ENCODE data around the gene PCNX4.

The PCNX4 gene

DNA sequence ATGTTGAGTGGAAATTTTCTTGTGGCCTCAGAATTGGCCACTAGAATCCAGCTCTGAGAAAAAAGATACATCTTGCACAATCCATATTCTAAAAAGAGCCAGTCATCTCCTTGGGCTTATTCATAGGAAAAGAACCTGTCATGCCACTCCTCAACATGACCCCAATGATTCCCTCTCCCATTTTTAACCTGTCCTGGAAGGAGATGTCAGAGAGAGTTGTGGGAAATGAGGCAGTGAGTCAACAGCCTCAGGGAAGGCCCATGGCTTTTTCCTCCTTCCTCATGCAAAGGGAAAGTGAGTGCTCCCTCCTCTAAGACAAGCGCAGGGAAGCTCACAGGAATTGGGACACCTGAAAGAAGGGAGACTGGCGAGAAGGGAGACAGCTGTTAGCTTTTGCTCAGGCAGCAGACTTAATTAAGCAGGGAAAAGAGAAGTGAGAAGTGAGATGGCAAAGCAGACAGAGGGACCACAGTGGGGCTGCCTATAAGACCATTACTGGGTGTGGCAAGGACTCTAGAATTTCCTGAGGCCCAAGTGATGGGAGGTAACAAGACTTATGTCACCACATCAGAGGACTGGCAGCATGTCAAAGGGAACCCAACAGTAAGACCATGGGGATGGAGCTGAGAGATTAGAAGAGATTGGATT is 83.7 kb downstream of the PCNX4 start:
- DNase-seq: no peak

DNA sequence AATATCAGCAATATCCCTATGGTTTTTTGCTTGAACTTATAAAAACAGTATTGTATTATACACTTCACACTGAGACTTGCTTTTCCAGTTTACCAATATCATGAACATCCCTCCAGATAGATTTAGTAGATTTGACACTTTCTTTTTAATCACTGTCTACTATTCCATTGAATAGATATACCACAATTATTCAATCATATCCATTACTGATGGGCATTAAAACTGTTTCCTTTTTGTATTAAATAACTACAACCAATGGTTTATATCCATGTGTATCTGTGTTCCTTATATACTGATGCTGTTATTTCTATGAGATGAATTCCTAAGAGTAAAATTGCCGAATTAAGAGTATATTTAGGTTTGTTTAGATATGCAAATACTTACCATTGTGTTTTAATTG is 86.4 kb downstream of the PCNX4 start:
- DNase-seq: no peak

GRCh38 chr14:60178820-60179219 is 87.1 kb downstream of the PCNX4 start:
- no peak for DNase-seq

GRCh38 chr14:60179431-60179869 is 87.7 kb downstream of the PCNX4 start:
- DNase-seq: no peak

DNA sequence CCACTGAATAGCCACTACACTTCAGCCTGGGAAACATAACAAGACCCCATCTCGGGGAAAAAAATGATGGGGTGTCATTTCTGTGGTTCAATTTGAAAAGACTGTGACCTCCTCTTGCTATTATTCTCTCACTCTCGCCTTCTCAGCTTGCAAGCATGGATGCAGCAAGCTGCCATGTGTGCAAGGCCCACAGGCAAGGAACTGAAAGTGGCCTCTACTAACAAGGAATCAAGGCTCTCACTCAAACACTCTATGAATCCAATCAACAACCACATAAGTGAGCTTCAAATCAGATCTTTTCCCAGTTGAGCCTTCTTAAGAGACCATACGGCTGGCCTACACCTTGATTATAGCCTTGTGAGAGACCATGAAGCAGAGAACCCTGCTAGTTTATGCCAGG is 91.4 kb downstream of the PCNX4 start:
- no peak for DNase-seq

DNA sequence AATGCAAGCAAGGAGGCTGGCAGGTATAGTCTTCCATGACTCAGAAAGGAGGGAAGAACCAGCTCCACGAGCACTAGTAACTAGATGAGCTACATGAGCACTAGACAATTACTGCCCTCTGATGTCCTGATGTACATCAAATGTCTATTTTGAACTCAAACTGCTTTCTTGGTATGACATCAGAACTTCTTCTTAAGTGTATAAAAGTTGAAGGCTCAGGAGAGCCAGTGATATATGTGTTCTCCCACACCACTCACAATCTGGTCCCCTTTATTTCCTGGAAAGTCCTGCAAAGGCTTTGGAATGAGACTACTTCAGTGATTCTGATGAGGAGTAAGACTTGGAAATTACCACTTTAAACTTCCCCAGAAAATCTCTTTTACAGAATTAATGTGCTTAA is 92.0 kb downstream of the PCNX4 start:
- DNase-seq: peak; percentile 20

- peak; percentile 79 for DNase-seq
Measured at GRCh38 chr14:60184146-60184904, 92.6 kb downstream of the PCNX4 start.

DNA sequence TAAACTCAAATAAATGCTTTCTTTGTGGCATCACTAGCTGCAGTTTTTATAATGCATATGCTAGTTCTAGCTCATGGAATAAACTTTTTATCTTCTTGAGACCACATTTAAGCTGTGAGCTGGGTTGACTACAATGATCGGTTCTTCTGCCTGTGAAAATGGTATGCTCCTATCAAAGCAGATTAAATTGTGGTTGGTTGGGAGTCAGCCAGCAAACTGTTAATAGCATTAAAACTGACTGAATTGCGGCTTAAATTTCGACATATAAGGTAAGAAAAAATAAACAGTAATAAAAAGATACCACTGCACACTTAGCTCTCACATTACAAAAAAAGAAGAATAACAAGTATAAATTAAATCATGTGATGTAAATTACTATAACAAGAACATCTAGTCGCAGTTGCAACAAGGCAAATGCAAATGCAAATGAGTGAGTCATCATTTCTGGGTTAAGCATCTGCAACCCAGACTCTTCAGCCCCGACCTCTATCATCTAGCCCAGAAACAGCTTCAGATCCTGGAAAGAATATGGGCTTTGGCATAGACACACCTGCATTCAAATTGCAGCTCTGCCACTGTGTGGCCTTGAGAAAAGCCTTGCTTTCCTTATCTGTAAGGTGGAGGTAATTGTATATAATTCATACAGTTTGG is 93.3 kb downstream of the PCNX4 start:
- no peak for DNase-seq

- no peak for DNase-seq
Measured at GRCh38 chr14:60188115-60188514, 96.4 kb downstream of the PCNX4 start.

- DNase-seq: no peak
Measured at GRCh38 chr14:60188696-60189095, 97.0 kb downstream of the PCNX4 start.

DNA sequence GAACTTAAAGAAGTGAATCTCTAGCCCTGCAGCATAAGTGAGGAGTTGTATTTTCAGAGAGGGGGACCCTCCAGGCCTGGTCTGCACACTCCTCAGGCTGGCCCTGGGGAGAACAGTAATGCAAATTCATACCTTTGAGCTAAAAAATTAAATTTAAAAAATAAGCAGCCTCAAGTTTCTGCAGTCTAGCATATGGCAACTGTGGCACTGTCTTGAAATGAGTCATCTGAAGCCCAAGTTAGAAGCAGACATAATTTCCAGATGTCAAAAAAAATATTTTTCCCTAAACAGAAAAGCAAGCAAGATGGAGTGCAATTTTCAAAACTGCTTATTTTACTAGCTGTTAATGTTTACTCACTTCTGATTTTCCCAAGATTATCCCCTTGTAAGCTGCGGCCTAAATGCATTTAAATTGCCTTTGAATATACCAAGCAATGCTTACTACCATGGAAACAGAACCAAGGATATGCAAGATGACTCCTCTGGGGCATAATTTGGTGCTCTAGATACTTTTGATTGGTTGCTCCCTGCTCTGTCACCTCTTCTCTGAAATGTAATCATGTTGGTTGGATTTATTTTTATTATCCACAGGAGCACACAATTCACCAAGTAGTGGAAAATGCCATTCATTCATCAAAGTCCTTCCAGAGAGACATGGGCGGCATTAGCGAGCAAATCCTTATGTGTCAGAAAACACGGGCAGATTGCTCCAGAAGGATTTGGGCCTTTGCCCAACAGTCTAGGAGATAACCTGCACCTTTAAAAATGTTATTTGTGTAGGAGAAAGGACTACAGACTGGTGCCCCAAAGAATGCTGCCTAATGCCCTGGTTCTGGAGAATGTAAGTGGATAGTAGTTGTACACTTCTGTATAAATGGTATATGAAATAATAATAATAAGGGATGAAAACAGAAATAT is 98.5 kb downstream of the PCNX4 start:
- DNase-seq: no peak

- peak; percentile 8 for DNase-seq
Measured at GRCh38 chr14:60195179-60195810, 103.6 kb downstream of the PCNX4 start.

DNA sequence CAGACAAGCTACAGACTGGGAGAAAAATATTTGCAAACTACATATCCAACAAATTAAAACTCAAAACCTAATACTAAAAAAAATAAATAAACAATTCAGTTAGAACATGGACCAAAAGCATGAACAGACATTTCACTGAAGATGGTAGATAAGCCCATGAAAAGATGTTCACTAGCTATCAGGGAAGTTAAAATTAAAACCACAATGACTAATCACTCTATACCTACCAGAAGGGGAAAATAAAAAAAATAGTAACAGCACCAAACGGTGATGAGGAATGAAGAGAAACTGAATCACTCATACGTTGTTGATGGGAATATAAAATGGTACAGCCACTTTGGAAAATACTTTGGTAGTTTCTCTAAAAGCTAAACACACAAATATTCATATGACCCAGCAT is 104.6 kb downstream of the PCNX4 start:
- no peak for DNase-seq

DNA sequence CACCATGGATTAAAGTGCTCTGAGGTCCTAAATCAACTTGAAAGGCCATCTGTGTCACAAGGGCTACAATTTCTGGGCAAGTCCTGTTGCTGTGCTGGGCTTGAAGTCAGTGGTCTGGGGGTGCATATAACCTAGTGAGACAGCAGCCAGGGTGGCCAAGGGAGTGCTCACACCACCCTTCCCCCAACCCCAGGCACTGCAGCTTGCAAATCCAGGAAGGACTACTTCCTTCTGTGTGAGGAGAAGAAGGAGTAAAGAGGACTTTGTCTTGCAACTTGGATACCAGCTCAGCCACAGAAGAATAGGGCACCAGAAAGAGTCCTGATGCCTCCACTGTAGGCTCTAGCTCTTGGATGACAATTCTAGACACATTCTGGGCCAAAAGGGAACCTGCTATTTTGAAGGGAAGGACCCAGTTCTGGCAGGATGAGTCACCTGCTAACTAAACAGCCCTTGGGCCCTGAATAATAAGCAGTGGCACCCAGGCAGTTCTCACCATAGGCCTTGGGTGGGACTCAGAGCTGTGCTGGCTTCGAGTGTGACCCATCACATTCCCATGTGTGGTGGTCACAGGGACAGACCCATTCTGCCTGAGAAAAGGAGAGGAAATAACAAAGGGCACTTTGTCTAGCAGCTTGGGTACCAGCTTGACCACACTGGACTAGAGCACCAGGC is 106.0 kb downstream of the PCNX4 start:
- no peak for DNase-seq

- DNase-seq: no peak
Measured at GRCh38 chr14:60199321-60199720, 107.6 kb downstream of the PCNX4 start.

- DNase-seq: no peak
Measured at GRCh38 chr14:60204104-60204842, 112.5 kb downstream of the PCNX4 start.

DNA sequence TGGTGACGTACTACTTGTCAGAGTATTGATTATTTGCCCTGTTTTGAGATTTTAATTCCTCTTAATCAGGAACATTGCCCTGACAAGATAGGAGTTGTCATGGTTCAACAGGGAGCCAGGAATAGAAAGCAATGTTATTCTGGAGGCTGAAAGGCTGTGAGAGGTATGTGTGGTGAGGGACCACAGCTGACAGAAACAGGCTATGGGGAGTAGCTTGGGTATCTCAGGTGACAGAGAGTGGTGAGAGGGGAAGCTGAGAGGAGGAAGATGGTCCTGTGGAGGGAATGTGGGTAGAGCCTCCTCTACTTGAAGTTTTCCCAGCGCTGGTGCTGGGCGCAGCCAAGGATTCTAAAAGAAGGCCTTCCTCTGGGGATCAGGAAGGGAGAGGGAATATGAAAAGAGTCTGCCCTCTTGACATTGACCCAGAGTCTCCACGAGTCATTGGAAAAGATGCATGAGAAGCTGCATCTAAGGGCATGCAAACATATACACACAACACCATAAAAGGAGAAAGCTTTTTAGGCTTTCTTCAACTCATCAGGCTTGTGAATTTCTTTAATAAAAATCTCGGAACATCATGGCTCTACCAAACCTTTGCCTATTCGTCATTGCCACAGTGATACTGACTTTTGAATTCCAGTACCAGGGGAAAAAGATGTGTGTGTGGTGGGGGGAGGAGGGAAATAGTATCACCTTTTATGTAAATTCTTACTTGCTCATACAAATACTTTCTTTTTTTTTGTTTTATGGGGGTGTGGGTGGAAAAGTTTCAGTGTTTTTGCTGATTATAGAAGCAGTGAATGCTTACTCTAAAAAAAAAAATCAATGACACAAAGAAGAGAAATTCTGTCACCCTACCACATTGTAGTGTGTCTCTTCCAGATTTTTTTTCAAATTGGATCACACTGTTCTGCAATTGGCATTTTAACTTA is 113.4 kb downstream of the PCNX4 start:
- no peak for DNase-seq

DNA sequence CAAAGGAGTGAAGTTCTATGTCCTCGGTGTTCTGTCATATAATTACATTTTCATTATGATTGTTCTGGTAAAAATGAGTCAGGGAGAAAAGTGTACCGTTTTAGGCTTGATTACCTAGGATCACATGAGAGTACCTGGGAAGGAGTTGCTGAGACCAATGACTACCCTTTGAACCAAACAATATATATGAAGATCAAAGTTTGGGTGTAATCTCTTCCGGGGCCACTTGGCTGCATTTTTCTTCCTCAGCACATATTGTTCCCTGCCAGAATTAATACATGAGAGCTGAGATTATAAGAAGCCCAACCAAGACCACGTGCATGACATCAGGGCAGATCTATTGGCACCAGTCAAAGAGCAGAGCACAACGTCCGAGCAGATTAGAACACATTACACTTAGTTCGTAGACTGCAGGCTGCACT is 114.5 kb downstream of the PCNX4 start:
- DNase-seq: no peak

GRCh38 chr14:60206837-60207533 is 115.3 kb downstream of the PCNX4 start:
- DNase-seq: no peak

Measured in CD4-positive, alpha-beta T cell treated with Interleukin-12 subunit alpha and Interleukin-12 subunit beta, for 1 hour (primary cell).